ENCODE data around the gene CD1C.
"Not testable (repeated sequence)": the region's sequence is repeated elsewhere in the genome, so short reads cannot be mapped to it uniquely, and the experiment has no call there.

The CD1C gene

GRCh38 chr1:158289811-158290210 lies at the start of gene CD1C:
CD1C (plus strand) TSS chr1:158289923; CDS start chr1:158290065, 142 bp downstream.
- ATAC-seq = no peak

- no peak for ATAC-seq
Observed at GRCh38 chr1:158246650-158247049, 43.1 kb upstream of the CD1C start.

- no peak for ATAC-seq
Observed at GRCh38 chr1:158248118-158248517, 41.6 kb upstream of the CD1C start.

GRCh38 chr1:158248771-158249170 lies 41.0 kb upstream of the CD1C start:
- ATAC-seq = no peak

GRCh38 chr1:158249646-158250045 lies 40.1 kb upstream of the CD1C start:
- ATAC-seq = no peak

GRCh38 chr1:158251163-158251562 lies 38.6 kb upstream of the CD1C start:
- no peak for ATAC-seq

GRCh38 chr1:158255656-158256055 lies 34.1 kb upstream of the CD1C start:
- ATAC-seq = no peak

GRCh38 chr1:158256747-158257146 lies 33.0 kb upstream of the CD1C start:
- not testable (repeated sequence) for ATAC-seq

GRCh38 chr1:158257888-158258287 lies 31.8 kb upstream of the CD1C start:
- ATAC-seq = no peak

GRCh38 chr1:158259117-158259516 lies 30.6 kb upstream of the CD1C start:
- no peak for ATAC-seq

GRCh38 chr1:158272681-158273080 lies 17.0 kb upstream of the CD1C start:
- no peak for ATAC-seq

GRCh38 chr1:158274797-158275196 lies 14.9 kb upstream of the CD1C start:
- peak in 1 of 2 donors; percentile 24 for ATAC-seq

- ATAC-seq = not testable (repeated sequence)
Observed at GRCh38 chr1:158282421-158282820, 7.3 kb upstream of the CD1C start.

GRCh38 chr1:158283965-158284364 lies 5.8 kb upstream of the CD1C start:
- peak; percentile 38 to 62 for ATAC-seq

- ATAC-seq = peak; percentile 44 to 50
Observed at GRCh38 chr1:158285756-158286241, 3.9 kb upstream of the CD1C start.

- peak in 1 of 2 donors; percentile 27 for ATAC-seq
Observed at GRCh38 chr1:158286487-158286886, 3.2 kb upstream of the CD1C start.

GRCh38 chr1:158286941-158287346 lies 2.8 kb upstream of the CD1C start:
- ATAC-seq = no peak

- no peak for ATAC-seq
Observed at GRCh38 chr1:158290321-158290844, 660 bp downstream of the CD1C start.

GRCh38 chr1:158295791-158296190 lies 6.1 kb downstream of the CD1C start:
- no peak for ATAC-seq

GRCh38 chr1:158310623-158311022 lies 20.9 kb downstream of the CD1C start:
- no peak for ATAC-seq

GRCh38 chr1:158311066-158311465 lies 21.3 kb downstream of the CD1C start:
- no peak for ATAC-seq

- ATAC-seq = no peak
Observed at GRCh38 chr1:158323866-158324265, 34.1 kb downstream of the CD1C start.

- ATAC-seq = no peak
Observed at GRCh38 chr1:158324395-158324794, 34.7 kb downstream of the CD1C start.

- no peak for ATAC-seq
Observed at GRCh38 chr1:158327481-158327880, 37.8 kb downstream of the CD1C start.

- ATAC-seq = no peak
Observed at GRCh38 chr1:158328426-158328825, 38.7 kb downstream of the CD1C start.

All from activated CD4-positive, CD25-positive, alpha-beta regulatory T cell treated with anti-CD3 and anti-CD28 coated beads, Interleukin-2, amount 50 U/mL, for 24 hours (primary cell).